Parathyroid adenoma (tissue), 2 donors: Measurements from ENCODE around the gene NFIC.

Source experiments
- H2AFZ ChIP-seq: fragments of 300-600 bp; sonication (generic); one replicate; pipeline ENCODE4 v1.7.0; 2017; ENCODE audit warnings: antibody characterized with exemption, mild to moderate bottlenecking
- H3K27ac ChIP-seq: fragments of 300-600 bp; sonication (generic); one replicate; pipeline ENCODE4 v1.7.0; 2017
- H3K27me3 ChIP-seq: fragments of 300-600 bp; sonication (generic); one replicate; pipeline ENCODE4 v1.7.0; 2017; ENCODE audit warnings: low read length; ENCODE audit not compliant: control insufficient read depth, insufficient read depth
- H3K36me3 ChIP-seq: fragments of 300-600 bp; sonication (generic); one replicate; pipeline ENCODE4 v1.7.0; 2017; ENCODE audit warnings: low read length; ENCODE audit not compliant: control insufficient read depth, insufficient read depth
- H3K4me1 ChIP-seq: fragments of 300-600 bp; sonication (generic); one replicate; pipeline ENCODE4 v1.7.0; 2017; ENCODE audit warnings: control low read depth
- H3K4me2 ChIP-seq: fragments of 300-600 bp; sonication (generic); one replicate; pipeline ENCODE4 v1.7.0; 2017; ENCODE audit warnings: low read length
- H3K4me3 ChIP-seq: fragments of 300-600 bp; sonication (generic); one replicate; pipeline ENCODE4 v1.7.0; 2017; ENCODE audit warnings: low read depth, low read length
- H3K79me2 ChIP-seq: fragments of 300-600 bp; sonication (generic); one replicate; pipeline ENCODE4 v1.7.0; 2017; ENCODE audit warnings: control low read depth
- H3K9ac ChIP-seq: fragments of 300-600 bp; sonication (generic); one replicate; pipeline ENCODE4 v1.7.0; 2017; ENCODE audit warnings: mild to moderate bottlenecking
- H3K9me3 ChIP-seq: fragments of 300-600 bp; sonication (generic); one replicate; pipeline ENCODE4 v1.7.0; 2017; ENCODE audit warnings: low read length; ENCODE audit not compliant: control insufficient read depth
- TF ChIP-seq, protein P1 (sequence below): fragments of 300-600 bp; sonication (generic); IDR thresholded peaks from one replicate; pipeline ENCODE4 v1.7.0; 2017; ENCODE audit warnings: antibody characterized with exemption, mild to moderate bottlenecking
- donor health status: primary hyperparathyroidism.

Gene NFIC

DNA sequence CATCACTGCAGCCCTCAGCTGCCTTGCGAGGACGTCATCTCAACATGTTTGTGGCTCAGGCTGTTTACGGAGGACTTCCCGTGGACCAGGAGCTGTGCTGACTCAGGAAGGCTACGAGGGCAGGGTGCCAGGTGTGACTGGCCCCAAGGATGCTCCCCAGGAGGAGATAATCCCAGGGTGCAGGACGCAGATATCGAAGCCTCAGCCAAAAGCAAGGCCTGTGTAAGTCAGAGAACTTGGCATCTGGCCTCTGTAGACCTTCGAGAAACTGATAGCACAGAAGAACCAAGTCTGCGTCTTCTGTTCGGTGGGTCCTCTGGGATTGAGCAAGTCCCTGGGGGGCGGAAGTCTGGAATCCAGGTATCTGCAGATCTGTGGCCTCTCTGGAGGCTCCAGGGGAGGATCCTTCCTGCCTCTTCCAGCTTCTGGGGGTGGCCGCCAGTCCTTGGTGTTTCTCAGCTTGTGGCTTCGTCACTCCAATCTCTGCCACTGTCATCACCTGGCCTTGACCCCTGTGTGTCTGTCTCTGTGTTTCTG, 136.7 kb downstream of the NFIC start:
- Histone ChIP-seq H3K27me3 (no peaks in the 10 kb centered on the region), H3K9me3 (no peaks in the 10 kb centered on the region), H3K9ac (no peak overlapping the region), H3K27ac (peak overlapping the region; percentile 18), H3K79me2 (peaks cover 29% of the 10 kb centered on the region), H3K4me1 (no peaks in the 10 kb centered on the region), H2AFZ (peak overlapping the region; percentile 61), H3K4me3 (no peak overlapping the region), H3K36me3 (no peaks in the 10 kb centered on the region), H3K4me2 (no peak overlapping the region)
- TF ChIP-seq, protein P1, sequence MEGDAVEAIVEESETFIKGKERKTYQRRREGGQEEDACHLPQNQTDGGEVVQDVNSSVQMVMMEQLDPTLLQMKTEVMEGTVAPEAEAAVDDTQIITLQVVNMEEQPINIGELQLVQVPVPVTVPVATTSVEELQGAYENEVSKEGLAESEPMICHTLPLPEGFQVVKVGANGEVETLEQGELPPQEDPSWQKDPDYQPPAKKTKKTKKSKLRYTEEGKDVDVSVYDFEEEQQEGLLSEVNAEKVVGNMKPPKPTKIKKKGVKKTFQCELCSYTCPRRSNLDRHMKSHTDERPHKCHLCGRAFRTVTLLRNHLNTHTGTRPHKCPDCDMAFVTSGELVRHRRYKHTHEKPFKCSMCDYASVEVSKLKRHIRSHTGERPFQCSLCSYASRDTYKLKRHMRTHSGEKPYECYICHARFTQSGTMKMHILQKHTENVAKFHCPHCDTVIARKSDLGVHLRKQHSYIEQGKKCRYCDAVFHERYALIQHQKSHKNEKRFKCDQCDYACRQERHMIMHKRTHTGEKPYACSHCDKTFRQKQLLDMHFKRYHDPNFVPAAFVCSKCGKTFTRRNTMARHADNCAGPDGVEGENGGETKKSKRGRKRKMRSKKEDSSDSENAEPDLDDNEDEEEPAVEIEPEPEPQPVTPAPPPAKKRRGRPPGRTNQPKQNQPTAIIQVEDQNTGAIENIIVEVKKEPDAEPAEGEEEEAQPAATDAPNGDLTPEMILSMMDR: no peak

DNA sequence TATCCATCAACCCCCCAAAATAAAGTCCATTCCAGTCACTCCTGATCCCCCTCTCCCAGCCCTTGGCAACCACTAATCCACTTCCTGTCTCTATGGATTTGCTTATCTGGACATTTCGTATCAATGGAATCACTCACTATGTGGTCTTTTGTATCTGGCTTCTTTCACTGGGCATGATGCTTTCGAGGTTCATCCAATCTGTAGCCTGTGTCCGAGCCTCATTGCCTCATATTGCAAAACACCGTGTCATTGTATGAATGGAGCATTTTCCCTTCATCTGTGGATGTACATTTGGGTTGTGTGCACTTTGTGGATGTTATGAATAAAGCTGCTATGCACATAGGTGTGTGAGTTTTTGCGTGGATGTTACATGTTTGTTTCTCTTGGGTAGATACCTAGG, 138.4 kb downstream of the NFIC start:
- Histone ChIP-seq H3K4me2 (no peak overlapping the region), H3K9ac (no peak overlapping the region), H3K27ac (no peak overlapping the region), H3K79me2 (peaks cover 40% of the 10 kb centered on the region), H3K4me1 (no peaks in the 10 kb centered on the region), H3K27me3 (no peaks in the 10 kb centered on the region), H2AFZ (no peak overlapping the region), H3K36me3 (no peaks in the 10 kb centered on the region), H3K9me3 (no peaks in the 10 kb centered on the region), H3K4me3 (no peak overlapping the region)
- TF ChIP-seq, protein P1: no peak

DNA sequence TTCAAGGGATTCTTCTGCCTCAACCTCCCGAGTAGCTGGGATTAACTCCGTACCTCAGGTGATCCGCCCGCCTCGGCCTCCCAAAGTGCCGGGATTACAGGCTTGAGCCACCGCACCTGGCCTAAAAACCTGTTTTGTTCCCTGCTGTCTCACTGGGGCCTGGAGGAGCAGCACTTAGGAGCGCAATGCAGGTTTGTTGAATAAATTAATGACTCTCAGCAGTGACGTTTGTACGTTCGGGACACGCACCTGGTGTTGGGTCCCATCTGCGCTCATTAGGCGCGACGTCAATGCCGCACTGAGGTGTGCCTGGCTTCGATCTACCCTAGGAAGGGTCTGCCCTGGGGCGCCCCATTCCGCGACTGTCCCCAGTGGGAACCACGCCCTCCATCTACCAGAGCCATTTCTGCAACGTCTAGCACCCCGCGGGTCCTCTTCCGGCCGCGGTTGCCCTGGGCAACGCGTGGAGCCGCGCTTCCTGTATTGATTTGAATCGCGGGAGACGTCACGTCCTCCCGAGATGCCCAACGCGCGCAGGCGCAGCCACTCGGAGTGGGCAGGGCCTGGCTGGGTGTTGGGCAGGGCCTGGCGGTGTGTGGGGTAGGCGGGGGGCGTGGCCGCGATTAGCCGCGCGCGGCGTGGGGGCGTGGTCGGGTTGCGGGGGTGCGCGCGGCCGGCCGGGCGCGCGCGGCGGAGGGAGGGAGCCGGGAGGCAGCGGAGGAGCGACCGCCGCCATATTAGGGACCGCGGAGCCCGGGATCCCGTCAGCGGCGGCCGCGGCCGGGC, 139.4 kb downstream of the NFIC start, which contains the start of gene FZR1:
Gene FZR1 (plus strand): TSS at position 714 of the 786 bp plus-strand sequence. CDS start 16,679 bp downstream, outside the sequence.
- TF ChIP-seq, protein P1: peak; percentile 28
- no peaks in the 10 kb centered on the region for H3K36me3 ChIP-seq
- H3K4me2 ChIP-seq: peak within 1 kb of the TSS; percentile 89
- H3K9ac ChIP-seq: peak within 1 kb of the TSS; percentile 68
- peak within 1 kb of the TSS; percentile 59 for H3K27ac ChIP-seq
- H3K4me3 ChIP-seq: peak within 1 kb of the TSS; percentile 78
- peaks cover 45% of the 10 kb centered on the region for H3K79me2 ChIP-seq
- peak within 1 kb of the TSS; percentile 76 for H2AFZ ChIP-seq
- H3K4me1 ChIP-seq: peaks cover under 1% of the 10 kb centered on the region
- H3K9me3 ChIP-seq: no peaks in the 10 kb centered on the region
- H3K27me3 ChIP-seq: no peaks in the 10 kb centered on the region

DNA sequence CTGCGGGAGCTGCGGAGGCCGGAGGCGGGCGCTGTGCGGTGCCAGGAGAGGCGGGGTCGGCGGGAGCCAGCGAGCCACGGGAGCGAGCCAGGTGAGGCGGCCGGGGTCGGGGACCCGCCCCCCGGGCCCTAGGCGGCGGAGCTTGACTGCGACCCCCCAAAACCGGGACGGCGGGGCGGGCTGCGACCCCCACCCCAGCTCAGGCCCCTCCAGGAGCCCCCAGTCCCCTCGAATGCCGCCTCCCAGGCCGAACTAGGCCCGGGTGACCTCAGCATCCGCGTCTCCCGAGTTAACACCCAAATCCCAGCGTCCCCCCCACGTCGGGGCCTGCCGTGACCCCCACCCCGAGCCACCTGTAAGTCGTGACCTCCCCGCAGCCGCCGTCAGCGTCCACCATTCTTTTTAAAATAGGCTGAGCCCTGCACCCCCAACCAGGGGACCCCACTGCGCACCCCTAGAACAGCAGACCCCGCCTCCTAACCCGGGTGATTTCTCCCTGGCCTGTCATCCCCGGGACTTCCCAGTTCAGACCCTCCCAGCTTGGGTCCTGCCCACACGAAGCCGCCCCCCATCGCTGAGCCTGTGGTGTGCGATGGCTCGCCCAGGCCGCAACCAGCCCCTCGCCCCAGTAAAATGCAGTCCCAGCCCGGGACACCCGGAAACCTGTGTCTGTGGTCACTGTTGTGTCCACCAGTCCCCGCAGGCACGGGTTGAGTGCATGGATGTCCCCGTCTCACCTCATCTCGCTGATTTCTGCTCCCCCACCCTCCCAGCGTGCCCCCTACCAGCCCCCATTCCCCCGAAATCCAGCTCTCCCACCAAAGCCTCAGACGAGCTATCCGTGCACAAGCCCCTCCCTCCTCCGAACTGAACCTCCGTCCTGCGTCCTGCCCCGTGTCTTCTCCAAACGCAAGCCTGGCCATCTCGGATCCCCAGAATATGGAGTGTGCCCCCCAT, 140.3 kb downstream of the NFIC start:
- Histone ChIP-seq H3K9me3 (no peaks in the 10 kb centered on the region), H3K27me3 (no peaks in the 10 kb centered on the region), H2AFZ (peak overlapping the region; percentile 76), H3K4me1 (peaks cover 4% of the 10 kb centered on the region), H3K4me2 (peak overlapping the region; percentile 79), H3K4me3 (peak overlapping the region; percentile 75), H3K9ac (peak overlapping the region; percentile 68), H3K79me2 (peaks cover 54% of the 10 kb centered on the region), H3K36me3 (no peaks in the 10 kb centered on the region), H3K27ac (peak overlapping the region; percentile 51)
- TF ChIP-seq, protein P1: no peak
